ENCODE data around the gene GCNT2. TPM values are rescaled to one million over a fixed set of nuclear protein-coding genes. Genes with fewer than 3 reads are reported as not detected.

Gene GCNT2
- total RNA-seq, 1 experiment from 2014 or later, result 0.28 TPM

- no peaks in the 10 kb centered on the region for H3K27me3 ChIP-seq (replicated peaks; ENCODE audit: insufficient read depth, low read depth, low read length, poor library complexity)
- intact Hi-C loops (cut with micrococcal nuclease; ENCODE audit: unreplicated experiment), result no loop called here
- no peaks in the 10 kb centered on the region for H3K36me3 ChIP-seq (ENCODE audit: insufficient read depth, low read length, poor library complexity, severe bottlenecking)
- CTCF ChIA-PET, result no interaction called here
- BruUV-seq (replicated peaks), result no TSS peak
- peak overlapping the region; percentile 44 for H3K4me3 ChIP-seq (ENCODE audit: low read depth, low read length, poor library complexity, severe bottlenecking)
- TF ChIP-seq CTCF (conservative IDR thresholded peaks at IDR 0.05; ENCODE audit: low read depth, low read length), result no peak
- TF ChIP-seq EZH2 (IDR thresholded peaks at IDR 0.05; ENCODE audit: borderline replicate concordance, low read depth, low read length, poor library complexity, severe bottlenecking), result no peak
- H3K27ac ChIP-seq (ENCODE audit: low read depth, low read length, poor library complexity, severe bottlenecking), result no peak overlapping the region
- no peaks in the 10 kb centered on the region for H3K4me1 ChIP-seq (ENCODE audit: insufficient read depth, low read length, poor library complexity, severe bottlenecking)
- peak; percentile 52 for DNase-seq (ENCODE audit: low spot score)
- no peaks in the 10 kb centered on the region for H3K9me3 ChIP-seq (ENCODE audit: low read depth, low read length, poor library complexity, severe bottlenecking)
- POLR2A ChIA-PET (ENCODE audit: low non-redundant PET), result no interaction called here
These were observed 34.6 kb downstream of the GCNT2 start for GRCh38 chr6:10555625-10556309.

- Histone ChIP-seq H3K4me1 (ENCODE audit: insufficient read depth, low read length, poor library complexity, severe bottlenecking) (no peaks in the 10 kb centered on the region), H3K27me3 (replicated peaks; ENCODE audit: insufficient read depth, low read depth, low read length, poor library complexity) (no peaks in the 10 kb centered on the region), H3K4me3 (ENCODE audit: low read depth, low read length, poor library complexity, severe bottlenecking) (peak overlapping the region; percentile 44), H3K36me3 (ENCODE audit: insufficient read depth, low read length, poor library complexity, severe bottlenecking) (no peaks in the 10 kb centered on the region), H3K9me3 (ENCODE audit: low read depth, low read length, poor library complexity, severe bottlenecking) (no peaks in the 10 kb centered on the region), H3K27ac (ENCODE audit: low read depth, low read length, poor library complexity, severe bottlenecking) (no peak overlapping the region)
- no peak for DNase-seq (ENCODE audit: low spot score)
- no TSS peak for BruUV-seq (replicated peaks)
- no peak for TF ChIP-seq EZH2 (IDR thresholded peaks at IDR 0.05; ENCODE audit: borderline replicate concordance, low read depth, low read length, poor library complexity, severe bottlenecking)
- no peak for TF ChIP-seq CTCF (conservative IDR thresholded peaks at IDR 0.05; ENCODE audit: low read depth, low read length)
- ChIA-PET CTCF (no interaction called here), POLR2A (ENCODE audit: low non-redundant PET) (no interaction called here)
- intact Hi-C loops (cut with micrococcal nuclease; ENCODE audit: unreplicated experiment), result no loop called here
These were observed 35.4 kb downstream of the GCNT2 start for GRCh38 chr6:10556589-10556988.

- Histone ChIP-seq H3K36me3 (ENCODE audit: insufficient read depth, low read length, poor library complexity, severe bottlenecking) (no peaks in the 10 kb centered on the region), H3K9me3 (ENCODE audit: low read depth, low read length, poor library complexity, severe bottlenecking) (no peaks in the 10 kb centered on the region), H3K27ac (ENCODE audit: low read depth, low read length, poor library complexity, severe bottlenecking) (no peak overlapping the region), H3K4me3 (ENCODE audit: low read depth, low read length, poor library complexity, severe bottlenecking) (no peak overlapping the region), H3K4me1 (ENCODE audit: insufficient read depth, low read length, poor library complexity, severe bottlenecking) (no peaks in the 10 kb centered on the region), H3K27me3 (replicated peaks; ENCODE audit: insufficient read depth, low read depth, low read length, poor library complexity) (no peaks in the 10 kb centered on the region)
- ChIA-PET POLR2A (ENCODE audit: low non-redundant PET) (no interaction called here), CTCF (no interaction called here)
- no peak for DNase-seq (ENCODE audit: low spot score)
- BruUV-seq (replicated peaks), result no TSS peak
- TF ChIP-seq CTCF (conservative IDR thresholded peaks at IDR 0.05; ENCODE audit: low read depth, low read length) (no peak), EZH2 (IDR thresholded peaks at IDR 0.05; ENCODE audit: borderline replicate concordance, low read depth, low read length, poor library complexity, severe bottlenecking) (no peak)
- intact Hi-C loops (cut with micrococcal nuclease; ENCODE audit: unreplicated experiment), result no loop called here
These were observed 35.8 kb downstream of the GCNT2 start for GRCh38 chr6:10556992-10557391.
